GM12878 (cell line): Measurements from ENCODE around the gene CPVL. TPM values are rescaled to one million over a fixed set of nuclear protein-coding genes. Genes with fewer than 3 reads are reported as not detected.

Experiments
- ATAC-seq: fragments of 200-7000 bp; cut with Tn5 transposase; 3 replicates; pipeline ENCODE4 v1.9.1; 2020; ENCODE audit warnings: mild to moderate bottlenecking, moderate library complexity
- BruUV-seq: library from RNA; stranded (reverse); fragments of 400-500 nt; replicated peaks from 2 replicates; lab custom pipeline; 2021; lab: Mats Ljungman, UMichigan
- CTCF ChIA-PET: fragments of 300-600 bp; sonication (Branson Sonifier 250); formaldehyde crosslinking; extraction: SDS; loops from one replicate; lab custom pipeline; 2021; ENCODE audit warnings: inconsistent platforms; lab: Yijun Ruan, JAX
- POLR2A ChIA-PET: fragments of 350-600 bp; formaldehyde crosslinking; extraction: SDS; loops from one replicate; lab custom pipeline; 2021; ENCODE audit warnings: inconsistent platforms; lab: Charles Lee
- RAD21 ChIA-PET: fragments of 300-600 bp; sonication (Branson Sonifier 250); formaldehyde crosslinking; loops from one replicate; lab custom pipeline; 2023; ENCODE audit warnings: antibody characterized with exemption; ENCODE audit not compliant: unreplicated experiment; lab: Charles Lee
- SMC1A ChIA-PET: fragments of 300-600 bp; sonication (Branson Sonifier 250); formaldehyde crosslinking; loops from one replicate; lab custom pipeline; 2023; ENCODE audit not compliant: unreplicated experiment, uncharacterized antibody; lab: Charles Lee
- DNase-seq: peaks from one replicate; pipeline ENCODE4 v3.0.0-alpha.2; 2011; ENCODE audit warnings: low read depth, low spot score
- FAIRE-seq: peaks from 3 replicates; lab custom pipeline; 2011; peaks lifted over from hg19 to GRCh38; lab: Jason Lieb, UNC
- H2AFZ ChIP-seq: 2 replicates; pipeline ENCODE4 v1.6.0; 2011; ENCODE audit warnings: low read depth, low read length, control low read depth; ENCODE audit not compliant: control insufficient read depth
- H3K27ac ChIP-seq: 2 replicates; pipeline ENCODE4 v1.5.1; 2011; ENCODE audit warnings: control low read depth; ENCODE audit not compliant: control insufficient read depth, insufficient read depth
- H3K27me3 ChIP-seq, 2 experiments: replicated peaks in 1 of 2; 2 replicates each; pipeline versions ENCODE4 v1.6.0 to v1.6.1; 2011; ENCODE audit warnings: low read length in 1 of 2; ENCODE audit not compliant: control insufficient read depth in 2 of 2, insufficient read depth in 2 of 2
- H3K36me3 ChIP-seq, 2 experiments: 2 replicates each; pipeline ENCODE4 v1.5.1; 2011; ENCODE audit warnings: low read length in 1 of 2; ENCODE audit not compliant: control insufficient read depth in 2 of 2, insufficient read depth in 2 of 2
- H3K4me1 ChIP-seq: 2 replicates; pipeline ENCODE4 v1.6.1; 2011; ENCODE audit warnings: mild to moderate bottlenecking, low read length, moderate library complexity, mixed read lengths; ENCODE audit not compliant: control insufficient read depth, insufficient read depth
- H3K4me2 ChIP-seq: 2 replicates; pipeline ENCODE4 v1.6.0; 2011; ENCODE audit warnings: control low read depth; ENCODE audit not compliant: control insufficient read depth, insufficient read depth
- H3K4me3 ChIP-seq: fragments of 200-600 bp; sonication (generic); 2 replicates; pipeline ENCODE4 v1.5.1; 2016
- H3K79me2 ChIP-seq: 2 replicates; pipeline ENCODE4 v1.6.0; 2011; ENCODE audit warnings: low read length; ENCODE audit not compliant: control insufficient read depth, insufficient read depth
- H3K9ac ChIP-seq: 2 replicates; pipeline ENCODE4 v1.8.0; 2011; ENCODE audit warnings: low read length, control low read depth, mixed read lengths; ENCODE audit not compliant: control insufficient read depth, insufficient read depth
- H3K9me3 ChIP-seq: replicated peaks from 3 replicates; pipeline ENCODE4 v1.5.1; 2011; ENCODE audit warnings: mild to moderate bottlenecking, low read length; ENCODE audit not compliant: control insufficient read depth, insufficient read depth
- H4K20me1 ChIP-seq: 2 replicates; pipeline ENCODE4 v1.6.0; 2011; ENCODE audit not compliant: control insufficient read depth, insufficient read depth
- CHD4 ChIP-seq: fragments of 200-600 bp; sonication (generic); IDR thresholded peaks from 2 replicates; pipeline ENCODE4 v1.6.1; 2016; ENCODE audit warnings: mild to moderate bottlenecking
- MEF2A ChIP-seq: IDR thresholded peaks from 2 replicates; pipeline ENCODE4 v1.6.1; 2011; ENCODE audit warnings: low read depth, mild to moderate bottlenecking, low read length, moderate library complexity; ENCODE audit not compliant: insufficient read depth
- RAD21 ChIP-seq: IDR thresholded peaks from 2 replicates; pipeline ENCODE4 v1.6.1; 2011; ENCODE audit warnings: mild to moderate bottlenecking, low read depth, low read length, moderate library complexity; ENCODE audit not compliant: insufficient read depth
- RB1 ChIP-seq: fragments of 450-650 bp; formaldehyde crosslinking; IDR thresholded peaks from 2 replicates; pipeline ENCODE4 v1.6.1; 2017; ENCODE audit warnings: mild to moderate bottlenecking, borderline replicate concordance
- WGBS: methylation state at CpG from one replicate; pipeline ENCODE4 v1.1.6; 2016; ENCODE audit warnings: low lambda C conversion rate; ENCODE audit not compliant: insufficient replicate concordance, insufficient coverage; ENCODE audit errors: missing lambda C conversion rate; 5-methylcytosine and 5-hydroxymethylcytosine counted together
- in situ Hi-C: fragments of 300-500 bp; cut with MboI; formaldehyde crosslinking; loops from 9 replicates; pipeline ENCODE4 v1.14.3; 2018; ENCODE audit warnings: mixed read lengths
- intact Hi-C: fragments of 100-400 bp; cut with micrococcal nuclease; formaldehyde crosslinking; loops from one replicate; pipeline ENCODE4 v1.14.2; 2022; ENCODE audit not compliant: unreplicated experiment
- polyA plus RNA-seq, 11 experiments: library from polyadenylated mRNA; depleted of rRNA in 4 of 11; unstranded in 6 of 11; stranded (reverse) in 5 of 11; fragments of >200 nt; fragmentation: Nextera tagmentation in 4 of 11; fragmentation: Illumina TruSeq in 1 of 11; extraction: Ambion mirVana in 4 of 11; extraction: Trizol in 1 of 11; gene quantifications; 1 replicate in 1 of 11; 2 replicates in 10 of 11; pipeline versions ENCODE4 v1.2.1 to v1.2.3, GENCODE V29; 2011 to 2016; ENCODE audit warnings: inconsistent platforms in 2 of 11, missing spikeins in 2 of 11, low read depth in 1 of 11
- total RNA-seq, 4 experiments: library from RNA; depleted of rRNA in 3 of 4; stranded (reverse); fragments of >200 nt in 3 of 4; fragmentation: Illumina TruSeq in 1 of 4; extraction: Trizol in 1 of 4; gene quantifications; 2 replicates each; pipeline versions ENCODE4 v1.2.1 to v1.2.3, GENCODE V29; 2013 to 2021

Gene CPVL
- total and polyA plus RNA-seq, 10 of the 15 experiments (the other 5 are each of a cell fraction or from before 2014, with no cell fraction given), result 0.59 TPM; not detected in 9

GRCh38 chr7:29063872-29064271 lies 82.5 kb downstream of the CPVL start:
- FAIRE-seq, result no peak

GRCh38 chr7:29063236-29063635 lies 83.1 kb downstream of the CPVL start:
- Histone ChIP-seq H3K4me3 (no peak overlapping the region), H3K79me2 (no peaks in the 10 kb centered on the region), H3K27ac (no peak overlapping the region), H3K9ac (no peak overlapping the region), H4K20me1 (no peaks in the 10 kb centered on the region), H2AFZ (no peak overlapping the region), H3K4me2 (no peak overlapping the region), H3K36me3 (no peaks in the 10 kb centered on the region), H3K9me3 (no peaks in the 10 kb centered on the region), H3K4me1 (no peaks in the 10 kb centered on the region), H3K27me3 (no peaks in the 10 kb centered on the region)
- no peak for TF ChIP-seq CHD4
- TF ChIP-seq RB1, result no peak
- no peak for FAIRE-seq
- intact Hi-C loops (no loop called here), in situ Hi-C loops (no loop called here)
- WGBS, result 33% methylated on average over 3 of the region's 3 CpGs
- POLR2A ChIA-PET, result no interaction called here
- no peak for DNase-seq
- BruUV-seq, result no TSS peak
- CTCF ChIA-PET, result interaction anchor here (1.1 kb wide), 1 partner anchor 143 kb away, joined by 3 read pairs; no protein-coding TSS in a partner anchor
- SMC1A ChIA-PET, result no interaction called here
- RAD21 ChIA-PET, result no interaction called here
- ATAC-seq, result no peak

More at GRCh38 chr7:29063872-29064271, 82.5 kb downstream of the CPVL start:
- H2AFZ ChIP-seq, result no peak overlapping the region
- in situ Hi-C loops (no loop called here), intact Hi-C loops (no loop called here)
- H3K36me3 ChIP-seq, result no peaks in the 10 kb centered on the region
- DNase-seq (no peak), ATAC-seq (no peak)
- no peak overlapping the region for H3K9ac ChIP-seq
- H3K4me3 ChIP-seq, result no peak overlapping the region
- H3K79me2 ChIP-seq, result no peaks in the 10 kb centered on the region
- TF ChIP-seq MEF2A, result 0 out of 2 replicates have a peak, but pooled peaks have one; percentile 28
- TF ChIP-seq RAD21, result no peak
- ChIA-PET POLR2A (no interaction called here), RAD21 (no interaction called here), CTCF (interaction anchor here (1.1 kb wide), 1 partner anchor 143 kb away, joined by 3 read pairs; no protein-coding TSS in a partner anchor), SMC1A (interaction anchor here (0.5 kb wide), 1 partner anchor 125 kb away, joined by 3 read pairs; no protein-coding TSS in a partner anchor)
- WGBS, result 0% methylated on average over 2 of the region's 2 CpGs
- H3K9me3 ChIP-seq, result no peaks in the 10 kb centered on the region
- no peaks in the 10 kb centered on the region for H3K27me3 ChIP-seq
- no peaks in the 10 kb centered on the region for H4K20me1 ChIP-seq
- no peaks in the 10 kb centered on the region for H3K4me1 ChIP-seq
- no peak overlapping the region for H3K27ac ChIP-seq
- no TSS peak for BruUV-seq
- H3K4me2 ChIP-seq, result no peak overlapping the region
